Left lung (tissue), 10 donors: ENCODE data around the gene RASSF3. TPM values are rescaled to one million over a fixed set of nuclear protein-coding genes. Genes with fewer than 3 reads are reported as not detected.
A peak's percentile ranks its signal among the peaks of the same experiment; 100 is the strongest.

ENCODE experiments used
- ATAC-seq: fragments of 200-7000 bp; cut with Tn5 transposase; one replicate; pipeline ENCODE4 v1.9.1; 2020; ENCODE audit warnings: moderate library complexity
- DNase-seq, 4 donors: peaks; one replicate each; pipeline ENCODE4 v3.0.0-alpha.2; 2013 to 2020
- H3K27ac ChIP-seq, 2 donors: fragments of 200-600 bp; sonication (generic) in 1 of 2; one replicate each; pipeline versions ENCODE4 v1.5.0 to v1.8.0; 2020 to 2021
- H3K27me3 ChIP-seq, 2 donors: fragments of 200-600 bp; sonication (generic) in 1 of 2; one replicate each; pipeline versions ENCODE4 v1.5.0 to v1.8.0; 2020 to 2021
- H3K36me3 ChIP-seq, 2 donors: fragments of 200-600 bp; sonication (generic) in 1 of 2; one replicate each; pipeline versions ENCODE4 v1.5.0 to v1.8.0; 2020 to 2021
- H3K4me1 ChIP-seq, 2 donors: fragments of 200-600 bp; one replicate each; pipeline ENCODE4 v1.8.0; 2021
- H3K4me3 ChIP-seq, 2 donors: fragments of 200-600 bp; sonication (generic) in 1 of 2; one replicate each; pipeline versions ENCODE4 v1.5.0 to v1.8.0; 2020 to 2021; ENCODE audit warnings: mild to moderate bottlenecking in 1 of 2
- H3K9me3 ChIP-seq, 2 donors: fragments of 200-600 bp; sonication (generic) in 1 of 2; one replicate each; pipeline versions ENCODE4 v1.5.0 to v1.8.0; 2020 to 2021
- intact Hi-C, 2 donors: fragments of 100-400 bp; cut with DNase I; formaldehyde crosslinking; loops; one replicate each; pipeline versions ENCODE4 v1.11.2 to v1.14.2; 2022
- polyA plus RNA-seq, 6 donors: library from polyadenylated mRNA; unstranded; fragments of 120-200 nt; gene quantifications; one replicate each; pipeline ENCODE4 v1.2.1, GENCODE V29; 2013; ENCODE audit not compliant: insufficient read length in 6 of 6
- total RNA-seq, 2 donors: library from RNA; stranded (reverse); fragmentation: NEBNext Ultra II Directional; extraction: Animal tissue kit (Norgen Biotek cat#: 25700); gene quantifications; one replicate each; pipeline ENCODE4 v1.2.1, GENCODE V29; 2021
- TF ChIP-seq, protein P1 (sequence below), 2 donors: fragments of 200-600 bp; sonication (generic) in 1 of 2; IDR thresholded peaks; one replicate each; pipeline versions ENCODE4 v1.5.0 to v1.8.0; 2021; ENCODE audit warnings: antibody characterized with exemption in 2 of 2
- donor health status: DM: no; HTN: yes; CAD: no.
- donor health status: DM: no; HTN: no; CAD: no.

RASSF3 gene
- total and polyA plus RNA-seq, 8 donors = 30.3 to 90.2 (median 35.6) TPM

DNA sequence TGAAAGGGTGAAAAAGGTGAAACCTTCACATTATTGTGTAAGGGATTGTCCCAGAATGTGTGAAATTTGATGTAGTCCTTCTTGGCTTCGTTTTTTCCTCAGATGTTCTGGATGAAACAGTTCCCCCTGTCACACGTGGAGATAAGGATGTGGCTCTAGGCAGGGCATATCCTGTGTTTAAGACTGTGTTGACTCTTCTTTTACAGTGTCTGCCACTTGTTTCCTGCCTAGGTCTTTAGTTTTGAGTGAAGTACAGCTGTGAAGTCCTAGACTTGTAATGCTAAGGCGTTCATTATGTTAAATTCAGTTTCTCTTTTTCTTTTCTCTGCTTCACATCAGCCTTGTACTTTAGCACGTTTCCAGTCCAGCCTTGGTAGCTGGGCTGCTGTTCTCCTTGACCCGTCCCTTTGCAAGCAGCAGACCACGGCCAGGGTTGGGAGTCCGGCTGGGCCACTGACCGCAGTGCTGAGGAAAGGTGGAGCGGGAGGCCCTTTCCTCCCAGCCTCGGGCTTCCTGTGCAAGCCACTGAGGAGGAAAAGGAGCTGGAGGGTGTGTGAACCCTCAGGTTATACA lies 59.1 kb downstream of the RASSF3 start:
- TF ChIP-seq, protein P1, sequence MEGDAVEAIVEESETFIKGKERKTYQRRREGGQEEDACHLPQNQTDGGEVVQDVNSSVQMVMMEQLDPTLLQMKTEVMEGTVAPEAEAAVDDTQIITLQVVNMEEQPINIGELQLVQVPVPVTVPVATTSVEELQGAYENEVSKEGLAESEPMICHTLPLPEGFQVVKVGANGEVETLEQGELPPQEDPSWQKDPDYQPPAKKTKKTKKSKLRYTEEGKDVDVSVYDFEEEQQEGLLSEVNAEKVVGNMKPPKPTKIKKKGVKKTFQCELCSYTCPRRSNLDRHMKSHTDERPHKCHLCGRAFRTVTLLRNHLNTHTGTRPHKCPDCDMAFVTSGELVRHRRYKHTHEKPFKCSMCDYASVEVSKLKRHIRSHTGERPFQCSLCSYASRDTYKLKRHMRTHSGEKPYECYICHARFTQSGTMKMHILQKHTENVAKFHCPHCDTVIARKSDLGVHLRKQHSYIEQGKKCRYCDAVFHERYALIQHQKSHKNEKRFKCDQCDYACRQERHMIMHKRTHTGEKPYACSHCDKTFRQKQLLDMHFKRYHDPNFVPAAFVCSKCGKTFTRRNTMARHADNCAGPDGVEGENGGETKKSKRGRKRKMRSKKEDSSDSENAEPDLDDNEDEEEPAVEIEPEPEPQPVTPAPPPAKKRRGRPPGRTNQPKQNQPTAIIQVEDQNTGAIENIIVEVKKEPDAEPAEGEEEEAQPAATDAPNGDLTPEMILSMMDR (IDR thresholded peaks at IDR 0.05) = no peak
- H3K9me3 ChIP-seq = no peaks in the 10 kb centered on the region
- DNase-seq = peak in 2 of 4 donors; percentile 59 to 87
- H3K27ac ChIP-seq = peak overlapping the region; percentile 72 to 81
- H3K4me1 ChIP-seq = peaks cover 72 to 98% of the 10 kb centered on the region in 2 donors
- no peaks in the 10 kb centered on the region for H3K27me3 ChIP-seq
- peak; percentile 34 for ATAC-seq
- intact Hi-C loops = no loop called here
- H3K36me3 ChIP-seq = no peaks in the 10 kb centered on the region
- peak overlapping the region in 1 of 2 donors; percentile 17 for H3K4me3 ChIP-seq

DNA sequence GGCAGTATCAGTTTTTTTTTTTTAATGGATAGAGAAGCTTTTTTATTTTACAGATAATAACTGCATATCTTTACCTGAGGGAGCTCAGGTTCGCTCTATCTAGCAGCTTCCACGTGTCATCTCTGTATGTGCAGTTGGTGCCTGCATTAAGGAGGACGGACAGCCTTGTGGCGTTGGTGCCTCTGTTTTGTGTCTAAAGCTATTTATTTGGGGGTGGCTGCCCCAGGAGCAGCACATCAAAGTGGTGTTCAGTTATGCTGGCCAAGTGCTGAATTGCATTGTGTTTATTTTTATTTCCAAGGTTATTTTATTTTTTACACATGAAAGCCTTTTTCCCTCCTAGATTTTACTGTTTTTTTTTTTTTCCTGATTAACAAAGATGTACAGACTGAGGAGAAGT lies 59.7 kb downstream of the RASSF3 start:
- Histone ChIP-seq H3K4me1 (peaks cover 68 to 98% of the 10 kb centered on the region in 2 donors), H3K9me3 (no peaks in the 10 kb centered on the region), H3K36me3 (no peaks in the 10 kb centered on the region), H3K27ac (peak overlapping the region; percentile 72 to 81), H3K27me3 (no peaks in the 10 kb centered on the region), H3K4me3 (peak overlapping the region in 1 of 2 donors; percentile 17)
- ATAC-seq = no peak
- DNase-seq = no peak
- TF ChIP-seq, protein P1 (IDR thresholded peaks at IDR 0.05) = no peak
- intact Hi-C loops = no loop called here

DNA sequence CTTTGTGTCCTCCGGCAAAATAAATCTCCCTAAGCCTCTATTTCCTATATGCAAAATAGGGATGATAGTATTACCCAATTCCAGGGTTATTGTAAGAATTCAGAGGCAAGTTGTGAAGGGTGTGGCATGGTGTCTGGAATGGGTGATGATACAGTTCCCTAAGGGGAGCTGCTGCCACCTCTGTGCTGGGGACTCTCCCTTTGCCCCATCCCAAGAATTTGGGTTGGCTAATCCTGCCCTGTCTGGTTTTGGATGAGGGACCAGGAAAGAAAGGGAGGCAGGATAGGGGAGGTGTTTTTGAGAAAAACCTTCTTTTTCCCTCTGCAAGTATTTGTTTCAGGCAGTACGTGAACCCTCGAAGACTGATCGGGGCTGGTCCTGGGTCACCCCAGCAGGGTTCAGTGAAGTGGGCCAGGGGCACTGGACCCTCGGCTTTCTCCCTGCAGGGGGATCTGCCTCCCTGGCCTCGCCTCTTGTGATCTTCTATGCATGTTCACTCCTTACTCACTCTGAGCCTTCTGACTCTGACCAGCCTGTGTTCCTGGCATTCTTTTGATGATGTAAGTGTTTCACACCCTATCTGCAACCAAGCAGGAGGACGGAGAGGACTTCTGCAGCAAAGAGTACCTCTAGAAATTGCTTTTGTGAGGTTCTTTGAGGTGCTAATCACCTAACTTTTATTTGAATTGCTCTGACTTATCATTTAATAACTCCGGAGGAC lies 60.8 kb downstream of the RASSF3 start:
- intact Hi-C loops = no loop called here
- no peak for DNase-seq
- Histone ChIP-seq H3K9me3 (no peaks in the 10 kb centered on the region), H3K4me1 (peaks cover 64 to 98% of the 10 kb centered on the region in 2 donors), H3K4me3 (no peak overlapping the region), H3K27me3 (no peaks in the 10 kb centered on the region), H3K27ac (peak overlapping the region; percentile 81), H3K36me3 (no peaks in the 10 kb centered on the region)
- peak; percentile 81 for ATAC-seq
- TF ChIP-seq, protein P1 (IDR thresholded peaks at IDR 0.05) = no peak

DNA sequence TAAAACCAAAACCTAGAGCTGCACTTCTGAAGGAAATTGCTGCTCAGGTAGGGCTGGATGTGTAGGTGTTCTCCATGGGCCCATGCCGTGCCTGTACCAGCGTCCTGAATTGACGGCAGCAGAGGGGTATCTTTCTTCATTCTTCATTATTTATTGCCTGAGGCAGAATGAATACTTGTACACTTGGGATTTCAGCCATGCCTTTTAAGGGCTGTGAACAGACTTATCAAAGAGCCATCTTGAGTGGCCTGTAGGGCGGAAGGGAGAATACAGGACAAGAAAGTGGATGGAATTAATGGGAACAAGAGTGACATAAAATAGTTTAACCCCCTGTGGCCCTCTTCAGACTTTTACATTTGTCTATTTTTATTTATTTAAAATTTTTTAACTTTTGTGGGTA lies 61.4 kb downstream of the RASSF3 start:
- TF ChIP-seq, protein P1 (IDR thresholded peaks at IDR 0.05) = no peak
- Histone ChIP-seq H3K4me1 (peaks cover 59 to 98% of the 10 kb centered on the region in 2 donors), H3K9me3 (no peaks in the 10 kb centered on the region), H3K4me3 (no peak overlapping the region), H3K27ac (peak overlapping the region; percentile 81), H3K27me3 (no peaks in the 10 kb centered on the region), H3K36me3 (no peaks in the 10 kb centered on the region)
- intact Hi-C loops = no loop called here
- no peak for DNase-seq
- peak; percentile 25 for ATAC-seq

DNA sequence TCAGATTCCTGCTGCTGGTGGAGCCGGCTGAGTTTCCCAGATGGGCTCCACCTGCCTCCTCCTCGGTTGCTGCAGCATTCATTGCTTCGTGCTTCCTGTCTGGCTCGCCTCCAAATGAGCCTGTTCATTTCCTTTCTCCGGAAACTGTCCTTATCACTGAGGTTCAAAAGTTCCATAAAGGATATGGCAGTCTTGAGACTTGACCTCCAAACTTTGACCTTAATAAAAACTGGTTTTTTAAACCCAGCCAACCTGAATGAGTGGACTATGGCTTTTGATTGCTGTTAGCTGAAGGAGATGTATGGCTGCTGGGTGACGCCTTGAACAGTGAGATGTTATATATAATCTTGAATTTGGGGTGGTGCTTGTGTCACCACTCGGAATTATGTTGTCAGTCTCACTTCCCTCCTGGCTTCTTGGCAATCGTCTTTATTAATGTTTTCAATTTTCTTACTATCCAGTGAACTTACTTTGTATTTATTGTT lies 62.7 kb downstream of the RASSF3 start:
- Histone ChIP-seq H3K9me3 (no peaks in the 10 kb centered on the region), H3K4me1 (peaks cover 59 to 100% of the 10 kb centered on the region in 2 donors), H3K27ac (peak overlapping the region; percentile 37 to 81), H3K27me3 (no peaks in the 10 kb centered on the region), H3K36me3 (no peaks in the 10 kb centered on the region), H3K4me3 (no peak overlapping the region)
- peak in 2 of 4 donors; percentile 45 to 56 for DNase-seq
- no peak for ATAC-seq
- TF ChIP-seq, protein P1 (IDR thresholded peaks at IDR 0.05) = no peak
- intact Hi-C loops = no loop called here
